ENCODE results near the gene IRF4. TPM values are rescaled to one million over a fixed set of nuclear protein-coding genes. Genes with fewer than 3 reads are reported as not detected.

Gene IRF4
- polyA plus RNA-seq, 3 donors from 2014 or later: 0.41 to 0.98 (median 0.51) TPM

GRCh38 chr6:448296-449056 is 56.9 kb downstream of the IRF4 start:
- Mint-ChIP-seq H3K36me3 (no peaks in the 10 kb centered on the region), H3K27ac (no peak overlapping the region), H3K9me3 (no peaks in the 10 kb centered on the region), H3K4me3 (peak overlapping the region in 1 of 5 donors; percentile 7), H3K27me3 (ENCODE audit: low read depth in 3 of 3) (peaks cover 2 to 8% (median 4%) of the 10 kb centered on the region in 3 donors), H3K4me1 (peaks cover 21 to 25% of the 10 kb centered on the region in 2 donors)
- no peak for DNase-seq

- H3K27me3 Mint-ChIP-seq (ENCODE audit: low read depth in 3 of 3): peaks cover 2 to 8% (median 4%) of the 10 kb centered on the region in 3 donors
Observed at GRCh38 chr6:449057-449430, 57.5 kb downstream of the IRF4 start.

GRCh38 chr6:449486-450419 is 58.2 kb downstream of the IRF4 start:
- Mint-ChIP-seq H3K27me3 (ENCODE audit: low read depth in 3 of 3) (peaks cover 2 to 8% (median 4%) of the 10 kb centered on the region in 3 donors), H3K9me3 (peaks cover 0 to 2% (median 0%) of the 10 kb centered on the region in 6 donors), H3K4me3 (no peak overlapping the region), H3K4me1 (peaks cover 21 to 23% of the 10 kb centered on the region in 2 donors), H3K36me3 (no peaks in the 10 kb centered on the region), H3K27ac (no peak overlapping the region)
- DNase-seq: no peak

More at GRCh38 chr6:449057-449430, 57.5 kb downstream of the IRF4 start:
- no peak overlapping the region for H3K4me3 Mint-ChIP-seq
- no peaks in the 10 kb centered on the region for H3K36me3 Mint-ChIP-seq
- peaks cover 21 to 25% of the 10 kb centered on the region in 2 donors for H3K4me1 Mint-ChIP-seq
- no peak for DNase-seq
- no peaks in the 10 kb centered on the region for H3K9me3 Mint-ChIP-seq
- H3K27ac Mint-ChIP-seq: no peak overlapping the region

GRCh38 chr6:451336-451735 is 59.8 kb downstream of the IRF4 start:
- Mint-ChIP-seq H3K27ac (no peak overlapping the region), H3K36me3 (no peaks in the 10 kb centered on the region), H3K4me3 (no peak overlapping the region), H3K27me3 (ENCODE audit: low read depth in 3 of 3) (peaks cover 0 to 8% (median 2%) of the 10 kb centered on the region in 3 donors), H3K4me1 (peaks cover 6 to 12% of the 10 kb centered on the region in 2 donors), H3K9me3 (peaks cover 0 to 2% (median 0%) of the 10 kb centered on the region in 6 donors)
- no peak for DNase-seq

GRCh38 chr6:451847-452246 is 60.3 kb downstream of the IRF4 start:
- H3K36me3 Mint-ChIP-seq: no peaks in the 10 kb centered on the region
- peaks cover under 1 to 7% of the 10 kb centered on the region in 2 donors for H3K4me1 Mint-ChIP-seq
- peaks cover 0 to 8% (median 2%) of the 10 kb centered on the region in 3 donors for H3K27me3 Mint-ChIP-seq (ENCODE audit: low read depth in 3 of 3)
- no peak overlapping the region for H3K4me3 Mint-ChIP-seq
- peaks cover 0 to 2% (median 0%) of the 10 kb centered on the region in 6 donors for H3K9me3 Mint-ChIP-seq
- H3K27ac Mint-ChIP-seq: no peak overlapping the region
- DNase-seq: no peak

- H3K4me1 Mint-ChIP-seq: peaks cover 0 to 5% of the 10 kb centered on the region in 2 donors
- DNase-seq: no peak
- H3K4me3 Mint-ChIP-seq: no peak overlapping the region
- H3K36me3 Mint-ChIP-seq: peaks cover 0 to 5% (median 0%) of the 10 kb centered on the region in 3 donors
- H3K27me3 Mint-ChIP-seq (ENCODE audit: low read depth in 3 of 3): peaks cover 0 to 8% (median 2%) of the 10 kb centered on the region in 3 donors
- no peak overlapping the region for H3K27ac Mint-ChIP-seq
- H3K9me3 Mint-ChIP-seq: peaks cover 0 to 2% (median 0%) of the 10 kb centered on the region in 6 donors
Observed at GRCh38 chr6:452301-453067, 60.9 kb downstream of the IRF4 start.

- Mint-ChIP-seq H3K36me3 (peaks cover 0 to 6% (median 0%) of the 10 kb centered on the region in 3 donors), H3K9me3 (peaks cover 0 to 2% (median 0%) of the 10 kb centered on the region in 6 donors), H3K27ac (no peak overlapping the region), H3K4me3 (no peak overlapping the region), H3K27me3 (ENCODE audit: low read depth in 3 of 3) (peaks cover 0 to 5% (median 2%) of the 10 kb centered on the region in 3 donors), H3K4me1 (peaks cover 0 to 5% of the 10 kb centered on the region in 2 donors)
- DNase-seq: no peak
Observed at GRCh38 chr6:453152-453551, 61.6 kb downstream of the IRF4 start.

GRCh38 chr6:454148-454991 is 62.8 kb downstream of the IRF4 start:
- H3K27me3 Mint-ChIP-seq (ENCODE audit: low read depth in 3 of 3): peaks cover 0 to 2% (median 0%) of the 10 kb centered on the region in 3 donors
- no peak overlapping the region for H3K4me3 Mint-ChIP-seq
- H3K27ac Mint-ChIP-seq: no peak overlapping the region
- peaks cover 0 to 3% (median under 1%) of the 10 kb centered on the region in 6 donors for H3K9me3 Mint-ChIP-seq
- H3K4me1 Mint-ChIP-seq: peaks cover 0 to 5% of the 10 kb centered on the region in 2 donors
- peaks cover 0 to 6% (median 0%) of the 10 kb centered on the region in 3 donors for H3K36me3 Mint-ChIP-seq
- no peak for DNase-seq

- no peak for DNase-seq
- peaks cover 0 to 9% (median 0%) of the 10 kb centered on the region in 3 donors for H3K36me3 Mint-ChIP-seq
- peaks cover 0 to 3% (median under 1%) of the 10 kb centered on the region in 6 donors for H3K9me3 Mint-ChIP-seq
- no peak overlapping the region for H3K27ac Mint-ChIP-seq
- H3K4me3 Mint-ChIP-seq: no peak overlapping the region
- H3K27me3 Mint-ChIP-seq (ENCODE audit: low read depth in 3 of 3): peaks cover 0 to 2% (median 0%) of the 10 kb centered on the region in 3 donors
- peaks cover 0 to 5% of the 10 kb centered on the region in 2 donors for H3K4me1 Mint-ChIP-seq
Observed at GRCh38 chr6:455006-455585, 63.5 kb downstream of the IRF4 start.

GRCh38 chr6:455835-456234 is 64.3 kb downstream of the IRF4 start:
- no peak for DNase-seq
- Mint-ChIP-seq H3K36me3 (peaks cover 0 to 9% (median 0%) of the 10 kb centered on the region in 3 donors), H3K4me1 (peaks cover 0 to 5% of the 10 kb centered on the region in 2 donors), H3K4me3 (no peak overlapping the region), H3K9me3 (peaks cover 0 to 3% (median under 1%) of the 10 kb centered on the region in 6 donors), H3K27me3 (ENCODE audit: low read depth in 3 of 3) (peaks cover 0 to 2% (median 1%) of the 10 kb centered on the region in 3 donors), H3K27ac (no peak overlapping the region)

- peaks cover 0 to 9% (median 0%) of the 10 kb centered on the region in 3 donors for H3K36me3 Mint-ChIP-seq
- peaks cover 0 to 3% (median under 1%) of the 10 kb centered on the region in 6 donors for H3K9me3 Mint-ChIP-seq
- H3K4me1 Mint-ChIP-seq: peaks cover 0 to 5% of the 10 kb centered on the region in 2 donors
- no peak for DNase-seq
- H3K27me3 Mint-ChIP-seq (ENCODE audit: low read depth in 3 of 3): peaks cover 0 to 1% (median 0%) of the 10 kb centered on the region in 3 donors
- H3K4me3 Mint-ChIP-seq: no peak overlapping the region
- H3K27ac Mint-ChIP-seq: no peak overlapping the region
Observed at GRCh38 chr6:456358-456867, 64.9 kb downstream of the IRF4 start.

- Mint-ChIP-seq H3K27ac (no peak overlapping the region), H3K36me3 (peaks cover 0 to 9% (median 0%) of the 10 kb centered on the region in 3 donors)
Observed at GRCh38 chr6:456887-457286, 65.3 kb downstream of the IRF4 start.

More at GRCh38 chr6:456887-457286, 65.3 kb downstream of the IRF4 start:
- Mint-ChIP-seq H3K9me3 (peaks cover 0 to 3% (median under 1%) of the 10 kb centered on the region in 6 donors), H3K4me3 (no peak overlapping the region), H3K27me3 (ENCODE audit: low read depth in 3 of 3) (peaks cover 0 to 1% (median 0%) of the 10 kb centered on the region in 3 donors), H3K4me1 (peaks cover 0 to 5% of the 10 kb centered on the region in 2 donors)
- DNase-seq: no peak
